ENCODE measurements around the gene RCOR1. TPM values are rescaled to one million over a fixed set of nuclear protein-coding genes. Genes with fewer than 3 reads are reported as not detected.

RCOR1 gene
- polyA plus RNA-seq, 1 donor (not counting 4 experiments of a cell fraction or from before 2014, with no cell fraction given), result 27.0 TPM

GRCh38 chr14:102726191-102726949, 133.9 kb downstream of the RCOR1 start:
- H3K9me1 ChIP-seq (ENCODE audit: control insufficient read depth, extremely low read depth, insufficient read depth, low read length), result no peaks in the 10 kb centered on the region
- H3K9ac ChIP-seq (ENCODE audit: control insufficient read depth, extremely low read depth, insufficient read depth, low read length), result no peak overlapping the region
- H3K4me2 ChIP-seq (ENCODE audit: control insufficient read depth, extremely low read depth, insufficient read depth, low read depth, low read length), result no peak overlapping the region
- no peak for FAIRE-seq
- peaks cover 34 to 37% of the 10 kb centered on the region in 2 experiments for H3K36me3 ChIP-seq (ENCODE audit: control insufficient read depth in 2 of 2, extremely low read depth in 1 of 2, insufficient read depth in 2 of 2, low read length in 2 of 2)
- TF ChIP-seq EZH2 (IDR thresholded peaks at IDR 0.05; ENCODE audit: low read length), result no peak
- TF ChIP-seq CTCF (optimal IDR thresholded peaks at IDR 0.05 in 1 of 3, IDR thresholded peaks at IDR 0.05 in 1 of 3, conservative IDR thresholded peaks at IDR 0.05 in 1 of 3; ENCODE audit: extremely low read depth in 1 of 3, insufficient read depth in 2 of 3, low read length in 3 of 3), result no peak
- H3K4me1 ChIP-seq (ENCODE audit: control insufficient read depth, extremely low read depth, insufficient read depth, low read length), result no peaks in the 10 kb centered on the region
- no peaks in the 10 kb centered on the region for H4K20me1 ChIP-seq (ENCODE audit: control insufficient read depth, extremely low read depth, insufficient read depth, low read length)
- no peak overlapping the region for H2AFZ ChIP-seq (ENCODE audit: control insufficient read depth, low read length)
- dilution Hi-C loops (cut with MboI; ENCODE audit: extremely low pct_ligation_motif_present, low sequenced_read_pairs), result no loop called here
- no peaks in the 10 kb centered on the region for H3K9me3 ChIP-seq (ENCODE audit: control insufficient read depth, low read depth, low read length)
- H3K27me3 ChIP-seq (ENCODE audit: control insufficient read depth, extremely low read depth, insufficient read depth, low read length), result no peaks in the 10 kb centered on the region
- DNase-seq (ENCODE audit: low read depth, low spot score), result no peak
- H3K27ac ChIP-seq (ENCODE audit: control insufficient read depth, insufficient read depth, low read length), result no peak overlapping the region
- no peak overlapping the region for H3K4me3 ChIP-seq (ENCODE audit: control insufficient read depth in 2 of 3, extremely low read depth in 1 of 3, insufficient read depth in 2 of 3, low read depth in 1 of 3, low read length in 3 of 3)
- no peaks in the 10 kb centered on the region for H3K79me2 ChIP-seq (ENCODE audit: control insufficient read depth, insufficient read depth, low read length)

GRCh38 chr14:102727336-102728095, 135.1 kb downstream of the RCOR1 start:
- DNase-seq (ENCODE audit: low read depth, low spot score) (no peak), FAIRE-seq (no peak)
- no peak overlapping the region for H3K4me3 ChIP-seq (ENCODE audit: control insufficient read depth in 2 of 3, extremely low read depth in 1 of 3, insufficient read depth in 2 of 3, low read depth in 1 of 3, low read length in 3 of 3)
- no peaks in the 10 kb centered on the region for H3K79me2 ChIP-seq (ENCODE audit: control insufficient read depth, insufficient read depth, low read length)
- H3K27me3 ChIP-seq (ENCODE audit: control insufficient read depth, extremely low read depth, insufficient read depth, low read length), result no peaks in the 10 kb centered on the region
- dilution Hi-C loops (cut with MboI; ENCODE audit: extremely low pct_ligation_motif_present, low sequenced_read_pairs), result no loop called here
- no peak overlapping the region for H3K4me2 ChIP-seq (ENCODE audit: control insufficient read depth, extremely low read depth, insufficient read depth, low read depth, low read length)
- no peaks in the 10 kb centered on the region for H3K9me3 ChIP-seq (ENCODE audit: control insufficient read depth, low read depth, low read length)
- no peak overlapping the region for H2AFZ ChIP-seq (ENCODE audit: control insufficient read depth, low read length)
- no peak overlapping the region for H3K27ac ChIP-seq (ENCODE audit: control insufficient read depth, insufficient read depth, low read length)
- H3K9ac ChIP-seq (ENCODE audit: control insufficient read depth, extremely low read depth, insufficient read depth, low read length), result no peak overlapping the region
- H3K9me1 ChIP-seq (ENCODE audit: control insufficient read depth, extremely low read depth, insufficient read depth, low read length), result no peaks in the 10 kb centered on the region
- TF ChIP-seq EZH2 (IDR thresholded peaks at IDR 0.05; ENCODE audit: low read length) (no peak), CTCF (optimal IDR thresholded peaks at IDR 0.05 in 1 of 3, IDR thresholded peaks at IDR 0.05 in 1 of 3, conservative IDR thresholded peaks at IDR 0.05 in 1 of 3; ENCODE audit: extremely low read depth in 1 of 3, insufficient read depth in 2 of 3, low read length in 3 of 3) (no peak)
- H4K20me1 ChIP-seq (ENCODE audit: control insufficient read depth, extremely low read depth, insufficient read depth, low read length), result no peaks in the 10 kb centered on the region
- peaks cover 33% of the 10 kb centered on the region in 2 experiments for H3K36me3 ChIP-seq (ENCODE audit: control insufficient read depth in 2 of 2, extremely low read depth in 1 of 2, insufficient read depth in 2 of 2, low read length in 2 of 2)
- H3K4me1 ChIP-seq (ENCODE audit: control insufficient read depth, extremely low read depth, insufficient read depth, low read length), result no peaks in the 10 kb centered on the region

All from keratinocyte (primary cell).